ENCODE results near the gene TMEM108. TPM values are rescaled to one million over a fixed set of nuclear protein-coding genes. Genes with fewer than 3 reads are reported as not detected.

The TMEM108 gene
- total RNA-seq, 2 experiments from 2014 or later = not detected

- Histone ChIP-seq H2AFZ (ENCODE audit: low read length) (peak overlapping the region; percentile 46; the same call in 1 of the 2 replicates), H3K9me3 (ENCODE audit: low read length) (no peaks in the 10 kb centered on the region), H4K20me1 (ENCODE audit: insufficient read depth, low read length) (no peaks in the 10 kb centered on the region), H3K36me3 (ENCODE audit: insufficient read depth, low read length) (no peaks in the 10 kb centered on the region), H3K4me1 (ENCODE audit: insufficient read depth, low read length, poor library complexity, severe bottlenecking) (peaks cover 8% of the 10 kb centered on the region), H3K79me2 (ENCODE audit: insufficient read depth, low read depth, low read length) (no peaks in the 10 kb centered on the region), H3K27ac (ENCODE audit: low read depth, low read length, poor library complexity, severe bottlenecking) (no peak overlapping the region), H3K9me2 (ENCODE audit: insufficient read depth, low read length) (no peaks in the 10 kb centered on the region), H3K4me2 (ENCODE audit: low read length) (peak overlapping the region; percentile 16; the same call in 1 of the 2 replicates), H3K4me3 (ENCODE audit: low read depth, low read length, poor library complexity, severe bottlenecking) (no peak overlapping the region)
- BruUV-seq (replicated peaks) = no TSS peak
- intact Hi-C loops (cut with micrococcal nuclease; ENCODE audit: unreplicated experiment) = no loop called here
- POLR2A ChIA-PET = interaction anchor here (0.6 kb wide), 1 partner anchor 373 kb away, joined by 3 read pairs; no protein-coding TSS in a partner anchor
- DNase-seq (ENCODE audit: low spot score) = no peak
- no peak for TF ChIP-seq CTCF (conservative IDR thresholded peaks at IDR 0.05; ENCODE audit: low read length)
- TF ChIP-seq EZH2phosphoT487 (IDR thresholded peaks at IDR 0.05; ENCODE audit: borderline replicate concordance, low read depth, low read length) = no peak
- CTCF ChIA-PET (ENCODE audit: unreplicated experiment) = no interaction called here
Measured at GRCh38 chr3:133394561-133395311, 356.5 kb downstream of the TMEM108 start.

- no peaks in the 10 kb centered on the region for H3K9me2 ChIP-seq (ENCODE audit: insufficient read depth, low read length)
- no peaks in the 10 kb centered on the region for H3K9me3 ChIP-seq (ENCODE audit: low read length)
- TF ChIP-seq EZH2phosphoT487 (IDR thresholded peaks at IDR 0.05; ENCODE audit: borderline replicate concordance, low read depth, low read length) = no peak
- TF ChIP-seq CTCF (conservative IDR thresholded peaks at IDR 0.05; ENCODE audit: low read length) = no peak
- intact Hi-C loops (cut with micrococcal nuclease; ENCODE audit: unreplicated experiment) = no loop called here
- H3K4me3 ChIP-seq (ENCODE audit: low read depth, low read length, poor library complexity, severe bottlenecking) = no peak overlapping the region
- no peak overlapping the region for H3K27ac ChIP-seq (ENCODE audit: low read depth, low read length, poor library complexity, severe bottlenecking)
- no TSS peak for BruUV-seq (replicated peaks)
- no peaks in the 10 kb centered on the region for H4K20me1 ChIP-seq (ENCODE audit: insufficient read depth, low read length)
- POLR2A ChIA-PET = no interaction called here
- H3K4me2 ChIP-seq (ENCODE audit: low read length) = no peak overlapping the region
- no peaks in the 10 kb centered on the region for H3K36me3 ChIP-seq (ENCODE audit: insufficient read depth, low read length)
- DNase-seq (ENCODE audit: low spot score) = no peak
- H3K4me1 ChIP-seq (ENCODE audit: insufficient read depth, low read length, poor library complexity, severe bottlenecking) = peaks cover 8% of the 10 kb centered on the region
- no peaks in the 10 kb centered on the region for H3K79me2 ChIP-seq (ENCODE audit: insufficient read depth, low read depth, low read length)
- CTCF ChIA-PET (ENCODE audit: unreplicated experiment) = no interaction called here
- H2AFZ ChIP-seq (ENCODE audit: low read length) = no peak overlapping the region
Measured at GRCh38 chr3:133396906-133397305, 358.7 kb downstream of the TMEM108 start.

DNA sequence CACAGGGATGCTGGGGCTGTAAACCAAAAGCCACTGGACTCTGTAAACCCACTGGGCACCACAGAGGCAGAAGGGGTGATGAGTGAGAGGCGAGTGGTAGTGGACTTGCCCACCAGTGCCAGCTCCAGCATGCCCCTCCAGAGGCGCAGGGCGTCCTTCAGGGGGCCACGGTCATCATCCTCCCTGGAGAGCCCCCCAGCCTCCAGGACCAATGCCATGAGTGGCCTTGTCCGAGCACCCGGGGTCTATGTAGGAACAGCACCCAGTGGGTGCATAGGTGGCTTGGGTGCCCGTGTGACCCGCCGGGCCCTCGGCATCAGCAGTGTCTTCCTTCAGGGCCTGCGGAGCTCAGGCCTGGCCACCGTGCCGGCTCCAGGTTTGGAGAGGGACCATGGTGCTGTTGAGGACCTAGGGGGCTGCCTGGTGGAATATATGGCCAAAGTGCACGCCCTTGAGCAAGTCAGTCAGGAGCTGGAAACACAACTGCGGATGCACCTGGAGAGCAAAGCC lies 361.9 kb downstream of the TMEM108 start, which contains the start of gene BFSP2:
TSS of gene BFSP2 (plus strand) at position 51 of the 510 bp plus-strand sequence. CDS start at position 79, 28 bp downstream.
- no peak for DNase-seq (ENCODE audit: low spot score)
- no peak within 1 kb of the TSS for H2AFZ ChIP-seq (ENCODE audit: low read length)
- H3K79me2 ChIP-seq (ENCODE audit: insufficient read depth, low read depth, low read length) = no peaks in the 10 kb centered on the region
- TF ChIP-seq EZH2phosphoT487 (IDR thresholded peaks at IDR 0.05; ENCODE audit: borderline replicate concordance, low read depth, low read length) = no peak
- no peak for TF ChIP-seq CTCF (conservative IDR thresholded peaks at IDR 0.05; ENCODE audit: low read length)
- H3K4me1 ChIP-seq (ENCODE audit: insufficient read depth, low read length, poor library complexity, severe bottlenecking) = peaks cover 7% of the 10 kb centered on the region
- intact Hi-C loops (cut with micrococcal nuclease; ENCODE audit: unreplicated experiment) = no loop called here
- CTCF ChIA-PET (ENCODE audit: unreplicated experiment) = no interaction called here
- H3K9me2 ChIP-seq (ENCODE audit: insufficient read depth, low read length) = no peaks in the 10 kb centered on the region
- no peak within 1 kb of the TSS for H3K4me3 ChIP-seq (ENCODE audit: low read depth, low read length, poor library complexity, severe bottlenecking)
- no peak within 1 kb of the TSS for H3K27ac ChIP-seq (ENCODE audit: low read depth, low read length, poor library complexity, severe bottlenecking)
- H3K36me3 ChIP-seq (ENCODE audit: insufficient read depth, low read length) = no peaks in the 10 kb centered on the region
- no TSS peak for BruUV-seq (replicated peaks)
- POLR2A ChIA-PET = interaction anchor here (0.5 to 1.4 kb wide), 4 partner anchors 11 to 1060 kb away, joined by 3 to 6 read pairs (median 5); no protein-coding TSS in a partner anchor
- H3K4me2 ChIP-seq (ENCODE audit: low read length) = no peak within 1 kb of the TSS
- no peaks in the 10 kb centered on the region for H3K9me3 ChIP-seq (ENCODE audit: low read length)
- no peaks in the 10 kb centered on the region for H4K20me1 ChIP-seq (ENCODE audit: insufficient read depth, low read length)
